B cell (primary cell): ENCODE results near the gene TNFSF12. TPM values are rescaled to one million over a fixed set of nuclear protein-coding genes. Genes with fewer than 3 reads are reported as not detected.

Source experiments
- ATAC-seq: fragments of 200-7000 bp; cut with Tn5 transposase; one replicate; pipeline ENCODE4 v1.10.0; 2021; ENCODE audit warnings: low read depth, mild to moderate bottlenecking, moderate number of reproducible peaks, moderate library complexity
- CTCF ChIA-PET: fragments of 350-600 bp; sonication (Branson Sonifier 250); formaldehyde crosslinking; loops from one replicate; lab custom pipeline; 2021; ENCODE audit warnings: antibody characterized with exemption, inconsistent platforms; lab: Charles Lee
- POLR2A ChIA-PET: fragments of 350-600 bp; sonication (Branson Sonifier 250); formaldehyde crosslinking; loops from one replicate; lab custom pipeline; 2021; ENCODE audit warnings: antibody characterized with exemption; lab: Charles Lee
- DNase-seq: peaks from one replicate; pipeline ENCODE4 v3.0.0; 2013
- H2AFZ ChIP-seq: 2 replicates; pipeline ENCODE4 v1.6.1; 2012; ENCODE audit warnings: mild to moderate bottlenecking, low read depth, low read length; ENCODE audit not compliant: insufficient read depth, poor library complexity, severe bottlenecking
- H3K27ac ChIP-seq, 2 donors: 1 replicate in 1 of 2; 2 replicates in 1 of 2; pipeline ENCODE4 v1.5.1; 2012 to 2013; ENCODE audit warnings: low read length in 2 of 2, mild to moderate bottlenecking in 2 of 2, moderate library complexity in 1 of 2
- H3K27me3 ChIP-seq, 4 experiments: fragments of 200-600 bp in 1 of 4; sonication (generic) in 1 of 4; replicated peaks in 1 of 4; 1 replicate in 2 of 4; 2 replicates in 2 of 4; pipeline versions ENCODE4 v1.6.1 to v1.7.0; 2013 to 2016; ENCODE audit warnings: low read length in 3 of 4, mild to moderate bottlenecking in 2 of 4, mixed read lengths in 1 of 4, moderate library complexity in 1 of 4; ENCODE audit not compliant: insufficient read depth in 4 of 4, control insufficient read depth in 3 of 4; ENCODE audit errors: control extremely low read depth in 1 of 4
- H3K36me3 ChIP-seq, 2 experiments: replicated peaks in 1 of 2; 1 replicate in 1 of 2; 2 replicates in 1 of 2; pipeline versions ENCODE4 v1.6.1 to v1.7.1; 2013; ENCODE audit warnings: low read length in 1 of 2; ENCODE audit not compliant: insufficient read depth in 2 of 2, control insufficient read depth in 1 of 2; ENCODE audit errors: control extremely low read depth in 1 of 2, extremely low read depth in 1 of 2
- H3K4me1 ChIP-seq, 2 donors: fragments of 200-600 bp in 1 of 2; sonication (generic) in 1 of 2; 1 replicate in 1 of 2; 2 replicates in 1 of 2; pipeline versions ENCODE4 v1.5.1 to v1.6.1; 2013 to 2017; ENCODE audit warnings: low read length in 2 of 2; ENCODE audit not compliant: control insufficient read depth in 2 of 2, insufficient read depth in 2 of 2
- H3K4me2 ChIP-seq: replicated peaks from 2 replicates; pipeline ENCODE3; 2012; ENCODE audit warnings: mild to moderate bottlenecking, low read depth, low read length; ENCODE audit not compliant: poor library complexity, severe bottlenecking
- H3K4me3 ChIP-seq, 5 experiments: fragments of 200-600 bp in 1 of 5; sonication (generic) in 1 of 5; 1 replicate in 3 of 5; 2 replicates in 2 of 5; pipeline versions ENCODE4 v1.5.1 to v1.7.0; 2011 to 2016; ENCODE audit warnings: low read length in 4 of 5, mild to moderate bottlenecking in 4 of 5, low read depth in 2 of 5, control low read depth in 1 of 5, moderate library complexity in 1 of 5; ENCODE audit not compliant: insufficient read depth in 1 of 5; ENCODE audit errors: control extremely low read depth in 1 of 5, extremely low read depth in 1 of 5
- H3K79me2 ChIP-seq: fragments of 200-600 bp; sonication (generic); one replicate; pipeline ENCODE4 v1.6.0; 2016; ENCODE audit warnings: low read length; ENCODE audit not compliant: control insufficient read depth, insufficient read depth
- H3K9ac ChIP-seq: fragments of 200-600 bp; sonication (generic); 2 replicates; pipeline ENCODE4 v1.6.1; 2017; ENCODE audit warnings: mild to moderate bottlenecking, low read length, moderate library complexity
- H3K9me3 ChIP-seq, 3 donors: one replicate each; pipeline versions ENCODE4 v1.6.1 to v1.7.1; 2013; ENCODE audit warnings: low read length in 2 of 3; ENCODE audit not compliant: control insufficient read depth in 2 of 3, insufficient read depth in 1 of 3; ENCODE audit errors: control extremely low read depth in 1 of 3
- H4K20me1 ChIP-seq: 2 replicates; pipeline ENCODE4 v1.6.0; 2012; ENCODE audit warnings: mild to moderate bottlenecking, low read length; ENCODE audit not compliant: insufficient read depth, control insufficient read depth, poor library complexity, severe bottlenecking
- H3K27ac Mint-ChIP-seq: one replicate; pipeline ENCODE4 v1.8.0; 2021; ENCODE audit warnings: mixed read lengths
- H3K27me3 Mint-ChIP-seq: one replicate; pipeline ENCODE4 v1.8.0; 2021; ENCODE audit warnings: mixed read lengths
- H3K4me1 Mint-ChIP-seq: one replicate; pipeline ENCODE4 v1.8.0; 2021; ENCODE audit warnings: mixed read lengths
- H3K4me3 Mint-ChIP-seq: one replicate; pipeline ENCODE4 v1.8.0; 2021; ENCODE audit warnings: mixed read lengths
- H3K9me3 Mint-ChIP-seq: one replicate; pipeline ENCODE4 v1.8.0; 2022; ENCODE audit warnings: mixed read lengths; ENCODE audit not compliant: insufficient read depth
- EZH2 ChIP-seq: IDR thresholded peaks from 2 replicates; pipeline ENCODE4 v1.6.1; 2012; ENCODE audit warnings: borderline replicate concordance, low read depth, mild to moderate bottlenecking, moderate library complexity, low read length; ENCODE audit not compliant: insufficient read depth, poor library complexity, severe bottlenecking
- WGBS: methylation state at CpG from one replicate; pipeline ENCODE4 v1.1.5; 2013; ENCODE audit warnings: missing lambda C conversion rate; ENCODE audit not compliant: insufficient coverage; 5-methylcytosine and 5-hydroxymethylcytosine counted together
- intact Hi-C: fragments of 100-400 bp; cut with micrococcal nuclease; formaldehyde crosslinking; loops from one replicate; pipeline ENCODE4 v1.10.0; 2022
- polyA plus RNA-seq: library from polyadenylated mRNA; depleted of rRNA; stranded (reverse); fragments of >200 nt; gene quantifications from 2 replicates; pipeline ENCODE4 v1.2.3, GENCODE V29; 2012
- total RNA-seq, 2 donors: library from RNA; stranded (reverse); fragments of 120-200 nt in 1 of 2; gene quantifications; 1 replicate in 1 of 2; 2 replicates in 1 of 2; pipeline versions ENCODE4 v1.2.3 to v1.2.4, GENCODE V29; 2013 to 2022
- TF ChIP-seq, protein P1 (sequence below): fragments of 200-600 bp; IDR thresholded peaks from one replicate; pipeline ENCODE4 v1.8.0; 2022; ENCODE audit warnings: antibody characterized with exemption, mild to moderate bottlenecking

TNFSF12 gene
- total and polyA plus RNA-seq, 2 donors (not counting 1 experiment from before 2014, with no cell fraction given), result 40.6 to 53.4 TPM

DNA sequence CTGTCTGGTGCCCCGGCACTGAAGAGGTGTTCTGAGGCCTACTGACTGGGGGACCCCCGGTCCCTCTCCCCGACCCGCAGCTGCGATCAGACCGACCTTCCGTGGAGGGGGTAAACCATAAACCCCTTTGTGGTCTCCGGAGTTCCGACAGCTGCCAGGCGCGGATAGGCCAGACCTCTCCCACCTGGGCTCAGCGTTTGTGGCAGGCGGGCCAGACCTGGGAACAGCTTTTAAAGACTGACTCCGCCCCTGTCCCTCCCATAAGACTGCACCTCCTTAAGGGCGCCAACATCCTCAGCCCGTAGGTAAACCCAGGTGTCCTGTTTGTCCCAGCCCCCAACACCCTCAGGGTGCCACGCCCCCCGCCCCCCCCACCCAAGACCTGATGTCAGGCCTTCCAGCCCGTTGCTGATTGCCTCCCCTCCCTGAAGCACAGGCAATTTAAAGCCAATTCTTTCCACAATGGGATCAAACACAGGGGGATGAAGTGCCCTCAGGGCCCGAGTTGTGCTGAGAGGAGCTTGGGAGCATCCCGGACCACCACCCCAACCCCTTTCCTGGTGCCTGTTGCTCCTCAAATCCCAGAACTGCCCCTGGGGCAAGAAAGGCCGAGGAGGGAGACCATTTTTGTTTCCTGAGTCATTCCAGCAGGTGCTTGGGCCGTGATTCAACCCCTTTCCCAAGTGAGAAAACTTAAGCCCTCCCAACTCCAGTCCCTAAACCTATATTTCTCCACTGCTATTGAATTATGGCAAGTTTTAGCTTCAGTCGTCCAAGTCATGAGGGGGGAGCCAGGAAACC lies 41.2 kb downstream of the TNFSF12 start, which contains the start of gene SOX15:
TSS of gene SOX15 (minus strand) at position 204 of the 801 bp plus-strand sequence. CDS start 418 bp downstream, outside the sequence.
- Mint-ChIP-seq H3K27ac (no peak within 1 kb of the TSS), H3K4me3 (no peak within 1 kb of the TSS), H3K27me3 (no peaks in the 10 kb centered on the region), H3K9me3 (no peaks in the 10 kb centered on the region), H3K4me1 (peaks cover 5% of the 10 kb centered on the region)
- H3K4me3 ChIP-seq, result no peak within 1 kb of the TSS
- H3K36me3 ChIP-seq, result peaks cover 0 to 57% of the 10 kb centered on the region in 2 experiments
- ChIA-PET POLR2A (interaction anchor here (0.6 to 1.0 kb wide), 2 partner anchors 16 to 119 kb away, joined by 3 to 6 read pairs; no protein-coding TSS in a partner anchor), CTCF (interaction anchor here (0.6 to 7.9 kb wide), 37 partner anchors 10 to 545 kb away, joined by 3 to 111 read pairs (median 5); partner anchors contain the start of genes ACAP1, CD68, FXR2 and KCTD11)
- TF ChIP-seq EZH2, result no peak
- TF ChIP-seq, protein P1, sequence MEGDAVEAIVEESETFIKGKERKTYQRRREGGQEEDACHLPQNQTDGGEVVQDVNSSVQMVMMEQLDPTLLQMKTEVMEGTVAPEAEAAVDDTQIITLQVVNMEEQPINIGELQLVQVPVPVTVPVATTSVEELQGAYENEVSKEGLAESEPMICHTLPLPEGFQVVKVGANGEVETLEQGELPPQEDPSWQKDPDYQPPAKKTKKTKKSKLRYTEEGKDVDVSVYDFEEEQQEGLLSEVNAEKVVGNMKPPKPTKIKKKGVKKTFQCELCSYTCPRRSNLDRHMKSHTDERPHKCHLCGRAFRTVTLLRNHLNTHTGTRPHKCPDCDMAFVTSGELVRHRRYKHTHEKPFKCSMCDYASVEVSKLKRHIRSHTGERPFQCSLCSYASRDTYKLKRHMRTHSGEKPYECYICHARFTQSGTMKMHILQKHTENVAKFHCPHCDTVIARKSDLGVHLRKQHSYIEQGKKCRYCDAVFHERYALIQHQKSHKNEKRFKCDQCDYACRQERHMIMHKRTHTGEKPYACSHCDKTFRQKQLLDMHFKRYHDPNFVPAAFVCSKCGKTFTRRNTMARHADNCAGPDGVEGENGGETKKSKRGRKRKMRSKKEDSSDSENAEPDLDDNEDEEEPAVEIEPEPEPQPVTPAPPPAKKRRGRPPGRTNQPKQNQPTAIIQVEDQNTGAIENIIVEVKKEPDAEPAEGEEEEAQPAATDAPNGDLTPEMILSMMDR, result no peak
- no peaks in the 10 kb centered on the region for H4K20me1 ChIP-seq
- no peak within 1 kb of the TSS for H3K27ac ChIP-seq
- DNase-seq, result no peak
- ATAC-seq, result no peak
- peaks cover 0 to 13% of the 10 kb centered on the region in 2 donors for H3K4me1 ChIP-seq
- intact Hi-C loops, result loop anchor here (1.0 to 10.0 kb wide), 4 partner anchors 76 to 545 kb away; partner anchors contain the start of gene SLC16A11
- H3K4me2 ChIP-seq, result peak within 1 kb of the TSS; percentile 43
- no peak within 1 kb of the TSS for H3K9ac ChIP-seq
- WGBS, result 78% methylated on average over 18 of the region's 24 CpGs
- peak within 1 kb of the TSS; percentile 40 for H2AFZ ChIP-seq
- no peaks in the 10 kb centered on the region for H3K9me3 ChIP-seq
- H3K27me3 ChIP-seq, result no peaks in the 10 kb centered on the region
- peaks cover 10% of the 10 kb centered on the region for H3K79me2 ChIP-seq
